ENCODE results near the gene WDR83. TPM values are rescaled to one million over a fixed set of nuclear protein-coding genes. Genes with fewer than 3 reads are reported as not detected.

WDR83 gene
- total and polyA plus RNA-seq, 10 of the 15 experiments (the other 5 are each of a cell fraction or from before 2014, with no cell fraction given) = 0.58 to 17.7 (median 10.8) TPM

DNA sequence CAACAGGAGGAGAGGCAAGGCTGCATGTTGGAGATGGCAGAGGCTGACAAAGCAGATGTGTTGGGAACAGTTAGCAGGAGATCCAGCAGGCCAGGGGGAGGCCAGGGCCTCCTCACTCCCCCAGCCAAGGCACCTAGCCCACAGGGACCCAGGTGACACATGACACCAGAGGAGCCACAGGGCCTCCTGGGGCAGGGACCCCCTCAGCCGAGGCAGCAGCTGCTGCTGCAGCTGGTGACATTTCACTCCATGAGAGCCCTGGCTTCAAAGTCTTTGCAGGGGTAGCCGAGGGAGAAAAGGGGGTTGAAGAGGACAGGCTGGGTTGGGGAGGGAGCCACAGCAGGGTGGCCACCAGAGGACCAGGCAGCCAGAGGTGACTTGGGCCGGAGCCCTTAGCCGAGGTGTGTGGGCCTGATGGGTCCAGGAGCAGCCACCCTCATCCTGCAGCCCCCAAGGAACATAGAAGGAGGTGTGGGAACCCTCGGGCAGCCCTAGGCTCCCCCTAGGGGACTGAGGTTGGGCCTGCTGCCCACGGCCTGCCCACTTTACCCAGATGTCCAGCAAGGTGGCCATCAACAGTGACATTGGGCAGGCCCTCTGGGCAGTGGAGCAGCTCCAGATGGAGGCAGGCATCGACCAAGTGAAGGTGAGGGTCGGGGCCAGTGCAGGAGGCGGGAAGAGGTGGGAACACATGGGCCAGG lies 21.0 kb downstream of the WDR83 start, which contains the start of gene GNG14:
TSS of gene GNG14 (plus strand) at position 503 of the 701 bp plus-strand sequence. CDS start at position 554, 51 bp downstream.
- POLR2A ChIA-PET = interaction anchor here (0.6 kb wide), 1 partner anchor 19 kb away, joined by 3 read pairs; a partner anchor contains a TSS
- DNase-seq (ENCODE audit: low read depth, low spot score) = no peak
- SMC1A ChIA-PET (ENCODE audit: uncharacterized antibody, unreplicated experiment) = interaction anchor here (0.6 kb wide), 1 partner anchor 176 kb away, joined by 3 read pairs; no protein-coding TSS in a partner anchor
- FAIRE-seq = no peak
- Histone ChIP-seq H3K9ac (ENCODE audit: control insufficient read depth, insufficient read depth, low read length) (no peak within 1 kb of the TSS), H3K9me3 (replicated peaks; ENCODE audit: control insufficient read depth, insufficient read depth, low read length) (no peaks in the 10 kb centered on the region), H3K4me1 (ENCODE audit: control insufficient read depth, insufficient read depth, low read length) (no peaks in the 10 kb centered on the region), H3K4me3 (no peak within 1 kb of the TSS), H3K36me3 (ENCODE audit: control insufficient read depth in 2 of 2, insufficient read depth in 2 of 2, low read length in 1 of 2) (peaks cover 0 to 2% of the 10 kb centered on the region in 2 experiments; a peak in 3 of 4 replicates), H3K27me3 (replicated peaks in 1 of 2; ENCODE audit: control insufficient read depth in 2 of 2, insufficient read depth in 2 of 2, low read length in 1 of 2) (no peaks in the 10 kb centered on the region), H3K4me2 (ENCODE audit: control insufficient read depth, insufficient read depth) (no peak within 1 kb of the TSS), H3K79me2 (ENCODE audit: control insufficient read depth, insufficient read depth, low read length) (no peaks in the 10 kb centered on the region), H2AFZ (ENCODE audit: control insufficient read depth, low read depth, low read length) (no peak within 1 kb of the TSS), H4K20me1 (ENCODE audit: control insufficient read depth, insufficient read depth) (no peaks in the 10 kb centered on the region), H3K27ac (ENCODE audit: control insufficient read depth, insufficient read depth) (no peak within 1 kb of the TSS)
- RAD21 ChIA-PET (ENCODE audit: unreplicated experiment) = no interaction called here
- CTCF ChIA-PET = no interaction called here
- BruUV-seq (replicated peaks) = no TSS peak
- WGBS (ENCODE audit: insufficient coverage, insufficient replicate concordance, low lambda C conversion rate, missing lambda C conversion rate) = 80% methylated on average over 9 of the region's 9 CpGs
- intact Hi-C loops (cut with micrococcal nuclease; ENCODE audit: unreplicated experiment) = no loop called here
- TF ChIP-seq EGR1 (IDR thresholded peaks at IDR 0.05; ENCODE audit: borderline replicate concordance in 1 of 2, low read depth in 2 of 2, low read length in 2 of 2) (no peak), ZSCAN29 (IDR thresholded peaks at IDR 0.05) (no peak), POU2F2 (IDR thresholded peaks at IDR 0.05; ENCODE audit: borderline replicate concordance, low read depth, low read length) (no peak), MYC (IDR thresholded peaks at IDR 0.05; ENCODE audit: insufficient read depth, insufficient read length, insufficient replicate concordance, low read length, severe bottlenecking) (no peak), SIN3A (IDR thresholded peaks at IDR 0.05; ENCODE audit: low read depth, low read length) (no peak), ZZZ3 (IDR thresholded peaks at IDR 0.05; ENCODE audit: control insufficient read depth, insufficient read length, low read depth) (no peak), SREBF2 (IDR thresholded peaks at IDR 0.05; ENCODE audit: low read length) (no peak), ATF7 (IDR thresholded peaks at IDR 0.05; ENCODE audit: low read depth) (no peak), MTA2 (IDR thresholded peaks at IDR 0.05; ENCODE audit: low read depth) (no peak)
- TF ChIP-seq, protein P1, sequence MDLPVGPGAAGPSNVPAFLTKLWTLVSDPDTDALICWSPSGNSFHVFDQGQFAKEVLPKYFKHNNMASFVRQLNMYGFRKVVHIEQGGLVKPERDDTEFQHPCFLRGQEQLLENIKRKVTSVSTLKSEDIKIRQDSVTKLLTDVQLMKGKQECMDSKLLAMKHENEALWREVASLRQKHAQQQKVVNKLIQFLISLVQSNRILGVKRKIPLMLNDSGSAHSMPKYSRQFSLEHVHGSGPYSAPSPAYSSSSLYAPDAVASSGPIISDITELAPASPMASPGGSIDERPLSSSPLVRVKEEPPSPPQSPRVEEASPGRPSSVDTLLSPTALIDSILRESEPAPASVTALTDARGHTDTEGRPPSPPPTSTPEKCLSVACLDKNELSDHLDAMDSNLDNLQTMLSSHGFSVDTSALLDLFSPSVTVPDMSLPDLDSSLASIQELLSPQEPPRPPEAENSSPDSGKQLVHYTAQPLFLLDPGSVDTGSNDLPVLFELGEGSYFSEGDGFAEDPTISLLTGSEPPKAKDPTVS (IDR thresholded peaks at IDR 0.05; ENCODE audit: low read depth, low read length) = no peak
- TF ChIP-seq, protein P2, sequence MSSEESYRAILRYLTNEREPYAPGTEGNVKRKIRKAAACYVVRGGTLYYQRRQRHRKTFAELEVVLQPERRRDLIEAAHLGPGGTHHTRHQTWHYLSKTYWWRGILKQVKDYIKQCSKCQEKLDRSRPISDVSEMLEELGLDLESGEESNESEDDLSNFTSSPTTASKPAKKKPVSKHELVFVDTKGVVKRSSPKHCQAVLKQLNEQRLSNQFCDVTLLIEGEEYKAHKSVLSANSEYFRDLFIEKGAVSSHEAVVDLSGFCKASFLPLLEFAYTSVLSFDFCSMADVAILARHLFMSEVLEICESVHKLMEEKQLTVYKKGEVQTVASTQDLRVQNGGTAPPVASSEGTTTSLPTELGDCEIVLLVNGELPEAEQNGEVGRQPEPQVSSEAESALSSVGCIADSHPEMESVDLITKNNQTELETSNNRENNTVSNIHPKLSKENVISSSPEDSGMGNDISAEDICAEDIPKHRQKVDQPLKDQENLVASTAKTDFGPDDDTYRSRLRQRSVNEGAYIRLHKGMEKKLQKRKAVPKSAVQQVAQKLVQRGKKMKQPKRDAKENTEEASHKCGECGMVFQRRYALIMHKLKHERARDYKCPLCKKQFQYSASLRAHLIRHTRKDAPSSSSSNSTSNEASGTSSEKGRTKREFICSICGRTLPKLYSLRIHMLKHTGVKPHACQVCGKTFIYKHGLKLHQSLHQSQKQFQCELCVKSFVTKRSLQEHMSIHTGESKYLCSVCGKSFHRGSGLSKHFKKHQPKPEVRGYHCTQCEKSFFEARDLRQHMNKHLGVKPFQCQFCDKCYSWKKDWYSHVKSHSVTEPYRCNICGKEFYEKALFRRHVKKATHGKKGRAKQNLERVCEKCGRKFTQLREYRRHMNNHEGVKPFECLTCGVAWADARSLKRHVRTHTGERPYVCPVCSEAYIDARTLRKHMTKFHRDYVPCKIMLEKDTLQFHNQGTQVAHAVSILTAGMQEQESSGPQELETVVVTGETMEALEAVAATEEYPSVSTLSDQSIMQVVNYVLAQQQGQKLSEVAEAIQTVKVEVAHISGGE (CRISPR knock-in tag; IDR thresholded peaks at IDR 0.05) = no peak
- TF ChIP-seq, protein P3, sequence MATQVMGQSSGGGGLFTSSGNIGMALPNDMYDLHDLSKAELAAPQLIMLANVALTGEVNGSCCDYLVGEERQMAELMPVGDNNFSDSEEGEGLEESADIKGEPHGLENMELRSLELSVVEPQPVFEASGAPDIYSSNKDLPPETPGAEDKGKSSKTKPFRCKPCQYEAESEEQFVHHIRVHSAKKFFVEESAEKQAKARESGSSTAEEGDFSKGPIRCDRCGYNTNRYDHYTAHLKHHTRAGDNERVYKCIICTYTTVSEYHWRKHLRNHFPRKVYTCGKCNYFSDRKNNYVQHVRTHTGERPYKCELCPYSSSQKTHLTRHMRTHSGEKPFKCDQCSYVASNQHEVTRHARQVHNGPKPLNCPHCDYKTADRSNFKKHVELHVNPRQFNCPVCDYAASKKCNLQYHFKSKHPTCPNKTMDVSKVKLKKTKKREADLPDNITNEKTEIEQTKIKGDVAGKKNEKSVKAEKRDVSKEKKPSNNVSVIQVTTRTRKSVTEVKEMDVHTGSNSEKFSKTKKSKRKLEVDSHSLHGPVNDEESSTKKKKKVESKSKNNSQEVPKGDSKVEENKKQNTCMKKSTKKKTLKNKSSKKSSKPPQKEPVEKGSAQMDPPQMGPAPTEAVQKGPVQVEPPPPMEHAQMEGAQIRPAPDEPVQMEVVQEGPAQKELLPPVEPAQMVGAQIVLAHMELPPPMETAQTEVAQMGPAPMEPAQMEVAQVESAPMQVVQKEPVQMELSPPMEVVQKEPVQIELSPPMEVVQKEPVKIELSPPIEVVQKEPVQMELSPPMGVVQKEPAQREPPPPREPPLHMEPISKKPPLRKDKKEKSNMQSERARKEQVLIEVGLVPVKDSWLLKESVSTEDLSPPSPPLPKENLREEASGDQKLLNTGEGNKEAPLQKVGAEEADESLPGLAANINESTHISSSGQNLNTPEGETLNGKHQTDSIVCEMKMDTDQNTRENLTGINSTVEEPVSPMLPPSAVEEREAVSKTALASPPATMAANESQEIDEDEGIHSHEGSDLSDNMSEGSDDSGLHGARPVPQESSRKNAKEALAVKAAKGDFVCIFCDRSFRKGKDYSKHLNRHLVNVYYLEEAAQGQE (IDR thresholded peaks at IDR 0.05; ENCODE audit: low read depth, low read length) = no peak
- in situ Hi-C loops (cut with MboI) = no loop called here
- ATAC-seq = no peak
